ENCODE measurements around the gene TRNP1. TPM values are rescaled to one million over a fixed set of nuclear protein-coding genes. Genes with fewer than 3 reads are reported as not detected.

The TRNP1 gene
- total RNA-seq, 4 donors from 2014 or later = 33.6 to 50.3 (median 41.5) TPM

GRCh38 chr1:27017207-27017606, 23.7 kb downstream of the TRNP1 start:
- 95% methylated on average over 4 of the region's 4 CpGs for WGBS
- Histone ChIP-seq H3K9me3 (no peaks in the 10 kb centered on the region), H3K27ac (replicated peaks in 1 of 4) (no peak overlapping the region), H3K4me1 (peaks cover 4 to 13% (median 9%) of the 10 kb centered on the region in 4 donors), H3K36me3 (no peaks in the 10 kb centered on the region), H3K27me3 (no peaks in the 10 kb centered on the region), H3K4me3 (no peak overlapping the region)
- no peak for DNase-seq (ENCODE audit: extremely low spot score)
- no peak for TF ChIP-seq CTCF (IDR thresholded peaks at IDR 0.05)
- TF ChIP-seq POLR2AphosphoS5 (IDR thresholded peaks at IDR 0.05) = no peak
- TF ChIP-seq POLR2A (IDR thresholded peaks at IDR 0.05; ENCODE audit: low read depth) = no peak
- no peak for TF ChIP-seq EP300 (IDR thresholded peaks at IDR 0.05)
- intact Hi-C loops (cut with DNase I) = no loop called here

- intact Hi-C loops (cut with DNase I) = no loop called here
- no peak overlapping the region for H3K4me3 ChIP-seq
- TF ChIP-seq POLR2A (IDR thresholded peaks at IDR 0.05; ENCODE audit: low read depth) = no peak
- TF ChIP-seq CTCF (IDR thresholded peaks at IDR 0.05) = no peak
- no peak for TF ChIP-seq EP300 (IDR thresholded peaks at IDR 0.05)
- no peak for TF ChIP-seq POLR2AphosphoS5 (IDR thresholded peaks at IDR 0.05)
- peaks cover 0 to 8% (median 2%) of the 10 kb centered on the region in 4 donors for H3K4me1 ChIP-seq
- H3K27me3 ChIP-seq = no peaks in the 10 kb centered on the region
- DNase-seq (ENCODE audit: extremely low spot score) = no peak
- WGBS = 88% methylated on average over 3 of the region's 3 CpGs
- H3K36me3 ChIP-seq = no peaks in the 10 kb centered on the region
- no peaks in the 10 kb centered on the region for H3K9me3 ChIP-seq
- H3K27ac ChIP-seq (replicated peaks in 1 of 4) = no peak overlapping the region
Observed at GRCh38 chr1:27018316-27018715, 24.8 kb downstream of the TRNP1 start.

GRCh38 chr1:27021354-27022031, 28.0 kb downstream of the TRNP1 start:
- Histone ChIP-seq H3K27me3 (no peaks in the 10 kb centered on the region), H3K4me3 (no peak overlapping the region), H3K36me3 (no peaks in the 10 kb centered on the region), H3K4me1 (peaks cover 0 to 2% (median 0%) of the 10 kb centered on the region in 4 donors), H3K27ac (replicated peaks in 1 of 4) (no peak overlapping the region), H3K9me3 (no peaks in the 10 kb centered on the region)
- DNase-seq (ENCODE audit: extremely low spot score) = no peak
- intact Hi-C loops (cut with DNase I) = no loop called here
- TF ChIP-seq POLR2A (IDR thresholded peaks at IDR 0.05; ENCODE audit: low read depth) = no peak
- TF ChIP-seq CTCF (IDR thresholded peaks at IDR 0.05) = no peak
- TF ChIP-seq EP300 (IDR thresholded peaks at IDR 0.05) = no peak
- TF ChIP-seq POLR2AphosphoS5 (IDR thresholded peaks at IDR 0.05) = no peak
- WGBS = 59% methylated on average over 9 of the region's 9 CpGs

- H3K4me3 ChIP-seq = no peak overlapping the region
- no peaks in the 10 kb centered on the region for H3K36me3 ChIP-seq
- no peak overlapping the region for H3K27ac ChIP-seq (replicated peaks in 1 of 4)
- TF ChIP-seq POLR2AphosphoS5 (IDR thresholded peaks at IDR 0.05) = no peak
- TF ChIP-seq EP300 (IDR thresholded peaks at IDR 0.05) = no peak
- TF ChIP-seq CTCF (IDR thresholded peaks at IDR 0.05) = no peak
- TF ChIP-seq POLR2A (IDR thresholded peaks at IDR 0.05; ENCODE audit: low read depth) = no peak
- peaks cover 6 to 26% (median 20%) of the 10 kb centered on the region in 4 donors for H3K4me1 ChIP-seq
- no peaks in the 10 kb centered on the region for H3K9me3 ChIP-seq
- intact Hi-C loops (cut with DNase I) = no loop called here
- no peak for DNase-seq (ENCODE audit: extremely low spot score)
- 96% methylated on average over 4 of the region's 4 CpGs for WGBS
- H3K27me3 ChIP-seq = no peaks in the 10 kb centered on the region
Observed at GRCh38 chr1:27025718-27026117, 32.2 kb downstream of the TRNP1 start.
